MM.1S (cell line): ENCODE measurements around the gene ANKRD29.

Source experiments
- DNase-seq: peaks from one replicate; pipeline ENCODE4 v3.0.0-alpha.2; 2015
- H2AFZ ChIP-seq: fragments of 300-600 bp; sonication (generic); 2 replicates; pipeline ENCODE4 v1.6.0; 2016; ENCODE audit warnings: antibody characterized with exemption, low read length
- H3F3A ChIP-seq: fragments of 300-600 bp; sonication (generic); 2 replicates; pipeline ENCODE4 v1.6.1; 2016; ENCODE audit warnings: mild to moderate bottlenecking, antibody characterized with exemption, low read length, moderate library complexity, mixed read lengths; ENCODE audit not compliant: insufficient read depth
- H3K27ac ChIP-seq: fragments of 300-600 bp; sonication (generic); 2 replicates; pipeline ENCODE4 v1.5.1; 2016; ENCODE audit warnings: mild to moderate bottlenecking, low read length
- H3K27me3 ChIP-seq: fragments of 300-600 bp; sonication (generic); replicated peaks from 2 replicates; pipeline ENCODE4 v1.6.0; 2016; ENCODE audit warnings: low read length; ENCODE audit not compliant: insufficient read depth
- H3K36me3 ChIP-seq: fragments of 300-600 bp; sonication (generic); replicated peaks from 2 replicates; pipeline ENCODE4 v1.6.1; 2016; ENCODE audit warnings: mild to moderate bottlenecking, low read length, mixed read lengths; ENCODE audit not compliant: insufficient read depth
- H3K4me1 ChIP-seq: fragments of 300-600 bp; sonication (generic); 2 replicates; pipeline ENCODE4 v1.6.1; 2016; ENCODE audit warnings: low read length, mixed read lengths
- H3K4me2 ChIP-seq: fragments of 300-600 bp; sonication (generic); 2 replicates; pipeline ENCODE4 v1.6.0; 2016; ENCODE audit warnings: low read depth, low read length
- H3K4me3 ChIP-seq: fragments of 300-600 bp; sonication (generic); 2 replicates; pipeline ENCODE4 v1.5.1; 2016; ENCODE audit warnings: low read length, mixed read lengths
- H3K79me2 ChIP-seq: fragments of 300-600 bp; sonication (generic); 2 replicates; pipeline ENCODE4 v1.6.1; 2016; ENCODE audit warnings: mixed run types, low read length, mixed read lengths
- H3K9ac ChIP-seq: fragments of 300-600 bp; sonication (generic); 2 replicates; pipeline ENCODE4 v1.6.1; 2016; ENCODE audit warnings: low read length, mixed read lengths
- H3K9me2 ChIP-seq: fragments of 300-600 bp; sonication (generic); replicated peaks from 2 replicates; pipeline ENCODE4 v1.6.1; 2016; ENCODE audit warnings: mild to moderate bottlenecking, low read length, mixed read lengths; ENCODE audit not compliant: insufficient read depth
- H3K9me3 ChIP-seq: fragments of 300-600 bp; sonication (generic); replicated peaks from 2 replicates; pipeline ENCODE4 v1.6.1; 2016; ENCODE audit warnings: mild to moderate bottlenecking, low read length, mixed read lengths; ENCODE audit not compliant: insufficient read depth
- H4K20me1 ChIP-seq: fragments of 300-600 bp; sonication (generic); 2 replicates; pipeline ENCODE4 v1.6.1; 2016; ENCODE audit warnings: mild to moderate bottlenecking, low read length, moderate library complexity, mixed read lengths; ENCODE audit not compliant: insufficient read depth
- EZH2 ChIP-seq: fragments of 300-600 bp; sonication (generic); optimal IDR thresholded peaks from 2 replicates; pipeline ENCODE3; 2017; ENCODE audit warnings: low read depth, mild to moderate bottlenecking, antibody characterized with exemption, low read length, mixed read lengths
- EZH2phosphoT487 ChIP-seq: fragments of 300-600 bp; sonication (generic); IDR thresholded peaks from 2 replicates; pipeline ENCODE4 v1.6.1; 2018; ENCODE audit warnings: antibody characterized with exemption, low read length
- TF ChIP-seq, protein P1 (sequence below): fragments of 300-600 bp; sonication (generic); IDR thresholded peaks from 2 replicates; pipeline ENCODE4 v1.5.1; 2016; ENCODE audit warnings: antibody characterized with exemption, low read length, mixed read lengths

The ANKRD29 gene

DNA sequence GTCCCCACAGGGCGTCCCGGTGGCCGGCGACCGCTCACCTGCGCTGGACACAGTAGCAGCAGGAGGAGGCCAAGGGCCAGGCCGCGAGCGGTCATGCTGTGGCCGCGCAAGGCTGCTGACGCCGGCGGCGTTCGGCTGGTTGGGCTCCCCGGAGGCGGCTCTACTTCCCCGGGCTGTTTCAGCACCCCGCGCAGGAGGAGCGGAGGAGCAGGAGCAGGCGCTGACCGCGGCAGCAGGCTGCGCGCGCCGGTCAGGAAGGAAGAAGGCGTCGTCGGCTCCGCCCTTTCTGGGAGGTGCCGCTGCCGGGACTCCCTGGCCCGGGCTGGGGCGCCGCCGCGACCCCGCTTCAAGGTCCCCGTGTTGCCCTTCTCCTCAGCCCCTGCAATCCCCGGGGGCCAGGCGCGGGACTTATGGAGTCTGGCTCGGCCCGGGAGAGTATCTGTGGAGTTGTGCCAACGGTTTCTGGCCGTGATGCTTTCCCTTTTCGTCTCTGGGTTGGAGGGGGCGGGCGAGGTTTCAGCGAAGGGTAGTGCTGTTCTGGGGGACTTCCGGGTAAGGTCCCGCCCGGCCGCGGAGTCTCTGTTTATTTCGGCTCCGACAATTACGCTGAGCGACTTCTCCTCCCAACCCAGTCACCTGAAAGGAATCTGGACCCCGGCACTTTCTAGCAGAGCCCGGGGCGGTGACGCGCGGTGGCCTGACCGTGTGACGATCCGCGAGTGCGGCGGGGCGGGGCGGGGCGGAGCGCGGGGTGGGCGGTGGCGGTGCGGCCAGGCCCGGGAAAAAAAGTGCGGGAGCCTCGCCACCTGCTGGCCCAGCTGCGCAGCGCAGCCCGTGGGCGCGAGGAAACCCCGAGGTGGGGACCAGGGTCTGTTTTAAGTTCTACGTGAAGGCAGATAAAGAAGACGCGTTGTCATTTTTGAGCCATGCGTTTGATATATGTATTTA is 76.2 kb downstream of the ANKRD29 start, which contains the start of gene NPC1:
NPC1 (minus strand) TSS at position 258 of the 948 bp plus-strand sequence; CDS start at position 95, 163 bp downstream.
- Histone ChIP-seq H3K27me3 (no peaks in the 10 kb centered on the region), H3F3A (peaks cover 5% of the 10 kb centered on the region; the same call in 1 of the 2 replicates), H3K9me2 (no peaks in the 10 kb centered on the region), H2AFZ (peak within 1 kb of the TSS; percentile 89), H3K36me3 (no peaks in the 10 kb centered on the region), H3K9ac (peak within 1 kb of the TSS; percentile 97), H3K4me3 (peak within 1 kb of the TSS; percentile 95), H4K20me1 (no peaks in the 10 kb centered on the region), H3K4me1 (peaks cover 12% of the 10 kb centered on the region; the same call in 1 of the 2 replicates), H3K27ac (peak within 1 kb of the TSS; percentile 95), H3K4me2 (peak within 1 kb of the TSS; percentile 92), H3K9me3 (no peaks in the 10 kb centered on the region), H3K79me2 (peaks cover 44% of the 10 kb centered on the region)
- peak; percentile 93 for DNase-seq
- TF ChIP-seq EZH2phosphoT487 (no peak), EZH2 (no peak)
- TF ChIP-seq, protein P1, sequence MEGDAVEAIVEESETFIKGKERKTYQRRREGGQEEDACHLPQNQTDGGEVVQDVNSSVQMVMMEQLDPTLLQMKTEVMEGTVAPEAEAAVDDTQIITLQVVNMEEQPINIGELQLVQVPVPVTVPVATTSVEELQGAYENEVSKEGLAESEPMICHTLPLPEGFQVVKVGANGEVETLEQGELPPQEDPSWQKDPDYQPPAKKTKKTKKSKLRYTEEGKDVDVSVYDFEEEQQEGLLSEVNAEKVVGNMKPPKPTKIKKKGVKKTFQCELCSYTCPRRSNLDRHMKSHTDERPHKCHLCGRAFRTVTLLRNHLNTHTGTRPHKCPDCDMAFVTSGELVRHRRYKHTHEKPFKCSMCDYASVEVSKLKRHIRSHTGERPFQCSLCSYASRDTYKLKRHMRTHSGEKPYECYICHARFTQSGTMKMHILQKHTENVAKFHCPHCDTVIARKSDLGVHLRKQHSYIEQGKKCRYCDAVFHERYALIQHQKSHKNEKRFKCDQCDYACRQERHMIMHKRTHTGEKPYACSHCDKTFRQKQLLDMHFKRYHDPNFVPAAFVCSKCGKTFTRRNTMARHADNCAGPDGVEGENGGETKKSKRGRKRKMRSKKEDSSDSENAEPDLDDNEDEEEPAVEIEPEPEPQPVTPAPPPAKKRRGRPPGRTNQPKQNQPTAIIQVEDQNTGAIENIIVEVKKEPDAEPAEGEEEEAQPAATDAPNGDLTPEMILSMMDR, result peak; percentile 62

DNA sequence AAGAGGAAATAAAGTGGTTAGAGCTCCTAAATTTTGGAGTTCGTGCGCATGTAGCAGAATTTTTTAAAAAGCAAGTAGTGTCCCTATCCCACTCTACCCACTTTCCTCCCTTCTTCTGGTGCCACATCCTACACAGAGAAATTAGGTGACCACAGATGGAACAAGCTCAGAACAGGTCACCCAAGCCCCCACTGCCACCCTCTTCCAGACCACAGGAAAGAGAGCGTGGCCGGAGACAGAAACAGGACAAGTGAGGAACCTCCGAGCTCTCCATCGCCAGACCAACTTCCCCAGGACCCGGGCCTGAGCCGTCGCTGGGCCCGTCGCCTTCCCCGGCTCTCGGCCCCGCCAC is 76.8 kb downstream of the ANKRD29 start:
- peaks cover 49% of the 10 kb centered on the region for H3K79me2 ChIP-seq
- H3K4me2 ChIP-seq, result peak overlapping the region; percentile 84
- H3K4me3 ChIP-seq, result peak overlapping the region; percentile 95
- H3K4me1 ChIP-seq, result peaks cover 12% of the 10 kb centered on the region; the same call in 1 of the 2 replicates
- H3F3A ChIP-seq, result peaks cover 5% of the 10 kb centered on the region; the same call in 1 of the 2 replicates
- H3K9ac ChIP-seq, result peak overlapping the region; percentile 97
- peak overlapping the region; percentile 95; the same call in 1 of the 2 replicates for H3K27ac ChIP-seq
- peak overlapping the region; percentile 89 for H2AFZ ChIP-seq
- no peaks in the 10 kb centered on the region for H3K9me3 ChIP-seq
- H4K20me1 ChIP-seq, result no peaks in the 10 kb centered on the region
- no peak for TF ChIP-seq EZH2phosphoT487
- no peaks in the 10 kb centered on the region for H3K9me2 ChIP-seq
- no peaks in the 10 kb centered on the region for H3K36me3 ChIP-seq
- peak; percentile 13 for DNase-seq
- no peaks in the 10 kb centered on the region for H3K27me3 ChIP-seq

DNA sequence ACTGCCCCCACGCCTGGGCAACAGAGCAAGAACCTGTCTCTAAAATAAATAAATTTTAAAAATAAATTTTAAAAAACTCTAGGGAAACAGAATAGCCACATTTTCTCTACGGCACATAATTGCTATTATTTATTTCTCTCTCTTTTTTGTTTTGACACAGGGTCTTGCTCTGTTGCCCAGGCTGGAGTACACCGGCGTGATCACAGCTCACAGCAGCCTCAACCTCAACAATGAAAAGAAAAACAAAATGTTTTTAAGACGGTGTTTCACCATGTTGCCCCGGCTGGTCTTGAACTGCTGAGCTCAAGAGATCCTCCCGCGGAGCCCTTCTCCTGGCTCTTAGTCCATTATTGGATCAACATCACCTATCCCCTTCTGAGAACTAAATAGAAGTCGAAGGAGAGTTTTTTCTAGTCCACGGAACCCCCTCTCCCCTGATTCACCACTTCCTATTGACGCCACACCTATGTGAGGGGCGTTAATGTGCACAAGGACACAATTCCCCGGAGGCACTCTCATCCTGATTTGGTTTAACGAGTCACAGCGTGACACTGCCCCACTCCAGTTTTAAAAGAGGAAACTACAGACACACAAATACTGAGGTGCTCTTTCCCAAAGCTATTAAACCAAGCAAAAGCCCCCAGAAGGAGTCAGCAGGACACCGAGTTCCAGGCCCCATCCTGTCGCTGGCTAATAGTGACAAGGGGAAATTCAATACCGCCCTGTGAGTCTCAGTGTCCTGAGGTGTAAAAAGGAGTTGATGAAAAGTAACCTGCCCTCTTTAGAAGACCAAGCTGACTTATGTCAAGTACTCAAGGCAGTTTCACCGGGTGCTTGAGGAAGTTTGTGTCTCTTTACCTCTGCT is 77.5 kb downstream of the ANKRD29 start:
- H3K4me2 ChIP-seq, result peak overlapping the region; percentile 84
- H3K27me3 ChIP-seq, result no peaks in the 10 kb centered on the region
- H2AFZ ChIP-seq, result peak overlapping the region; percentile 89; the same call in 1 of the 2 replicates
- no peaks in the 10 kb centered on the region for H4K20me1 ChIP-seq
- H3K4me3 ChIP-seq, result peak overlapping the region; percentile 95
- H3K9ac ChIP-seq, result peak overlapping the region; percentile 97
- no peaks in the 10 kb centered on the region for H3K36me3 ChIP-seq
- no peaks in the 10 kb centered on the region for H3K9me2 ChIP-seq
- H3F3A ChIP-seq, result peaks cover 5% of the 10 kb centered on the region; the same call in 1 of the 2 replicates
- H3K27ac ChIP-seq, result peak overlapping the region; percentile 95; the same call in 1 of the 2 replicates
- no peaks in the 10 kb centered on the region for H3K9me3 ChIP-seq
- DNase-seq, result peak; percentile 30
- peaks cover 12% of the 10 kb centered on the region; the same call in 1 of the 2 replicates for H3K4me1 ChIP-seq
- TF ChIP-seq, protein P1, result no peak
- TF ChIP-seq EZH2 (no peak), EZH2phosphoT487 (no peak)
- H3K79me2 ChIP-seq, result peaks cover 53% of the 10 kb centered on the region
